HCT116 (cell line): ENCODE results near the gene HLA-DRB1.

Experiments used
- CTCF ChIP-seq, 3 experiments: fragments of 200-600 bp in 1 of 3; sonication (generic) in 1 of 3; IDR thresholded peaks in 2 of 3; conservative IDR thresholded peaks in 1 of 3; 2 replicates each; pipeline ENCODE4 v1.5.1; 2012 to 2017; ENCODE audit warnings: low read depth in 2 of 3, low read length in 2 of 3, antibody characterized with exemption in 1 of 3, borderline replicate concordance in 1 of 3, control low read depth in 1 of 3, mild to moderate bottlenecking in 1 of 3, mixed read lengths in 1 of 3, mixed run types in 1 of 3, moderate library complexity in 1 of 3; ENCODE audit not compliant: insufficient read depth in 1 of 3
- FOSL1 ChIP-seq: IDR thresholded peaks from 2 replicates; pipeline ENCODE4 v1.6.1; 2012; ENCODE audit warnings: low read depth
- POLR2AphosphoS5 ChIP-seq: IDR thresholded peaks from 2 replicates; pipeline ENCODE4 v1.6.1; 2011; ENCODE audit warnings: mild to moderate bottlenecking, low read depth, low read length, moderate library complexity
- TF ChIP-seq, protein P1 (sequence below): IDR thresholded peaks from 2 replicates; pipeline ENCODE4 v1.6.1; 2012

GRCh38 chr6:32583527-32583898 lies 6.1 kb downstream of the HLA-DRB1 start:
- TF ChIP-seq CTCF (IDR thresholded peaks at IDR 0.05 in 2 of 3, conservative IDR thresholded peaks at IDR 0.05 in 1 of 3; ENCODE audit: borderline replicate concordance in 1 of 3, insufficient read depth in 1 of 3, low read depth in 2 of 3, low read length in 2 of 3) (no peak), FOSL1 (no peak), POLR2AphosphoS5 (no peak)
- TF ChIP-seq, protein P1, sequence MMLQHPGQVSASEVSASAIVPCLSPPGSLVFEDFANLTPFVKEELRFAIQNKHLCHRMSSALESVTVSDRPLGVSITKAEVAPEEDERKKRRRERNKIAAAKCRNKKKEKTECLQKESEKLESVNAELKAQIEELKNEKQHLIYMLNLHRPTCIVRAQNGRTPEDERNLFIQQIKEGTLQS, result no peak
